Transverse colon (tissue), 4 donors: ENCODE measurements around the gene COA6. TPM values are rescaled to one million over a fixed set of nuclear protein-coding genes. Genes with fewer than 3 reads are reported as not detected.

Source experiments
- DNase-seq: peaks from one replicate; pipeline ENCODE4 v3.0.0-alpha.2; 2019
- H3K27ac ChIP-seq, 4 donors: fragments of 200-600 bp; sonication (generic); 2 replicates each; pipeline ENCODE4 v1.5.1; 2016 to 2018; ENCODE audit warnings: inconsistent platforms in 4 of 4
- H3K27me3 ChIP-seq: fragments of 200-600 bp; sonication (generic); 2 replicates; pipeline ENCODE4 v1.5.1; 2017; ENCODE audit warnings: inconsistent platforms
- H3K36me3 ChIP-seq, 4 donors: fragments of 200-600 bp; sonication (generic); 2 replicates each; pipeline ENCODE4 v1.5.1; 2017 to 2019; ENCODE audit warnings: inconsistent platforms in 4 of 4
- H3K4me1 ChIP-seq, 4 donors: fragments of 200-600 bp; sonication (generic); 2 replicates each; pipeline ENCODE4 v1.5.1; 2017 to 2020; ENCODE audit warnings: inconsistent platforms in 4 of 4
- H3K4me3 ChIP-seq, 4 donors: fragments of 200-600 bp; sonication (generic); 1 replicate in 1 of 4; 2 replicates in 3 of 4; pipeline versions ENCODE4 v1.5.1 to v1.6.1; 2017 to 2019; ENCODE audit warnings: inconsistent platforms in 4 of 4
- H3K9me3 ChIP-seq, 2 donors: fragments of 200-600 bp; sonication (generic); 2 replicates each; pipeline ENCODE4 v1.5.1; 2017 to 2019; ENCODE audit warnings: inconsistent platforms in 2 of 2
- CTCF ChIP-seq, 5 experiments: fragments of 200-600 bp in 3 of 5; fragments of 450-650 bp in 2 of 5; sonication (generic) in 3 of 5; IDR thresholded peaks; 1 replicate in 2 of 5; 2 replicates in 3 of 5; pipeline ENCODE4 v1.5.1; 2016 to 2017; ENCODE audit warnings: antibody characterized with exemption in 5 of 5, inconsistent platforms in 3 of 5, mild to moderate bottlenecking in 2 of 5, moderate library complexity in 1 of 5
- EP300 ChIP-seq: sonication (generic); formaldehyde crosslinking; IDR thresholded peaks from one replicate; pipeline ENCODE4 v1.6.1; 2017; ENCODE audit warnings: antibody characterized with exemption, low read depth
- POLR2A ChIP-seq: fragments of 450-650 bp; IDR thresholded peaks from one replicate; pipeline ENCODE4 v1.6.1; 2016; ENCODE audit warnings: antibody characterized with exemption, mild to moderate bottlenecking, moderate library complexity
- POLR2AphosphoS5 ChIP-seq, 3 donors: sonication (generic); formaldehyde crosslinking; IDR thresholded peaks; one replicate each; pipeline ENCODE4 v1.6.1; 2016; ENCODE audit warnings: antibody characterized with exemption in 3 of 3
- WGBS, 2 donors: methylation state at CpG; one replicate each; pipeline ENCODE4 v1.1.5; 2018; ENCODE audit warnings: low coverage in 1 of 2; 5-methylcytosine and 5-hydroxymethylcytosine counted together
- in situ Hi-C, 4 donors: fragments of 200-750 bp; cut with MboI; loops; one replicate each; pipeline versions ENCODE4 v1.15.0 to v1.15.1; 2017; ENCODE audit warnings: low sequenced_read_pairs in 3 of 4, low pct_ligation_motif_present in 1 of 4, low pct_unique_long_range_greater_than_20kb in 1 of 4
- intact Hi-C: fragments of 100-400 bp; cut with DNase I; formaldehyde crosslinking; loops from one replicate; pipeline ENCODE4 v1.15.1; 2023; ENCODE audit warnings: low total_unique reads
- total RNA-seq, 4 donors: library from RNA; depleted of rRNA; stranded (reverse); fragments of >200 nt; gene quantifications; one replicate each; pipeline ENCODE4 v1.1.0, GENCODE V29; 2016

The COA6 gene
- total RNA-seq, 4 donors from 2014 or later: 13.7 to 21.6 (median 15.7) TPM; not detected in 1

GRCh38 chr1:234336359-234336758 is 36.9 kb upstream of the COA6 start:
- no peak overlapping the region for H3K4me3 ChIP-seq
- no peaks in the 10 kb centered on the region for H3K4me1 ChIP-seq
- intact Hi-C loops: no loop called here
- no peaks in the 10 kb centered on the region for H3K36me3 ChIP-seq
- H3K27me3 ChIP-seq: no peaks in the 10 kb centered on the region
- peaks cover 18 to 19% of the 10 kb centered on the region in 2 donors for H3K9me3 ChIP-seq
- no peak for TF ChIP-seq POLR2AphosphoS5 (IDR thresholded peaks at IDR 0.05)
- no peak for TF ChIP-seq CTCF (IDR thresholded peaks at IDR 0.05)
- no peak for TF ChIP-seq POLR2A
- no peak for TF ChIP-seq EP300
- no peak for DNase-seq
- 73 to 79% methylated on average over 2 of the region's 2 CpGs for WGBS, 2 donors
- H3K27ac ChIP-seq: no peak overlapping the region
- in situ Hi-C loops: no loop called here

GRCh38 chr1:234337233-234337632 is 36.0 kb upstream of the COA6 start:
- in situ Hi-C loops (no loop called here), intact Hi-C loops (no loop called here)
- no peak overlapping the region for H3K4me3 ChIP-seq

GRCh38 chr1:234340528-234340927 is 32.7 kb upstream of the COA6 start:
- no peaks in the 10 kb centered on the region for H3K36me3 ChIP-seq
- in situ Hi-C loops (no loop called here), intact Hi-C loops (no loop called here)
- no peaks in the 10 kb centered on the region for H3K4me1 ChIP-seq
- DNase-seq: no peak
- no peak overlapping the region for H3K27ac ChIP-seq
- TF ChIP-seq POLR2AphosphoS5 (IDR thresholded peaks at IDR 0.05) (no peak), CTCF (IDR thresholded peaks at IDR 0.05) (no peak), EP300 (no peak), POLR2A (no peak)
- H3K27me3 ChIP-seq: no peaks in the 10 kb centered on the region
- 92 to 94% methylated on average over 2 of the region's 2 CpGs for WGBS, 2 donors
- H3K4me3 ChIP-seq: no peak overlapping the region
- H3K9me3 ChIP-seq: peaks cover 18 to 19% of the 10 kb centered on the region in 2 donors

More at GRCh38 chr1:234337233-234337632, 36.0 kb upstream of the COA6 start:
- no peak for TF ChIP-seq POLR2A
- TF ChIP-seq EP300: no peak
- TF ChIP-seq CTCF (IDR thresholded peaks at IDR 0.05): no peak
- no peak for TF ChIP-seq POLR2AphosphoS5 (IDR thresholded peaks at IDR 0.05)
- Histone ChIP-seq H3K9me3 (peaks cover 18 to 19% of the 10 kb centered on the region in 2 donors), H3K4me1 (no peaks in the 10 kb centered on the region), H3K36me3 (no peaks in the 10 kb centered on the region), H3K27me3 (no peaks in the 10 kb centered on the region), H3K27ac (no peak overlapping the region)
- WGBS, 2 donors: 88 to 100% methylated on average over 1 of the region's 1 CpG
- DNase-seq: no peak

GRCh38 chr1:234342774-234343173 is 30.5 kb upstream of the COA6 start:
- Histone ChIP-seq H3K27me3 (no peaks in the 10 kb centered on the region), H3K27ac (no peak overlapping the region), H3K9me3 (peaks cover under 1 to 10% of the 10 kb centered on the region in 2 donors), H3K4me3 (no peak overlapping the region), H3K36me3 (no peaks in the 10 kb centered on the region), H3K4me1 (no peaks in the 10 kb centered on the region)
- no peak for TF ChIP-seq POLR2A
- no peak for TF ChIP-seq CTCF (IDR thresholded peaks at IDR 0.05)
- no peak for TF ChIP-seq POLR2AphosphoS5 (IDR thresholded peaks at IDR 0.05)
- TF ChIP-seq EP300: no peak
- no peak for DNase-seq
- 72 to 77% methylated on average over 2 to 5 of the region's 5 CpGs for WGBS, 2 donors
- in situ Hi-C loops (no loop called here), intact Hi-C loops (no loop called here)
